Umbilical cord (tissue), 2 donors: Measurements from ENCODE around the gene RAB6B. TPM values are rescaled to one million over a fixed set of nuclear protein-coding genes. Genes with fewer than 3 reads are reported as not detected.
A peak's percentile ranks its signal among the peaks of the same experiment; 100 is the strongest.

Experiments used
- DNase-seq: peaks from one replicate; pipeline ENCODE4 v3.0.0-alpha.2; 2015; ENCODE audit warnings: low spot score
- total RNA-seq: library from RNA; depleted of rRNA; stranded (reverse); fragments of >200 nt; gene quantifications from one replicate; pipeline ENCODE4 v1.2.3, GENCODE V29; 2014; ENCODE audit warnings: low replicate concordance; ENCODE audit not compliant: insufficient read depth

The RAB6B gene
- total RNA-seq, 1 donor from 2014 or later = 2.6 TPM

DNA sequence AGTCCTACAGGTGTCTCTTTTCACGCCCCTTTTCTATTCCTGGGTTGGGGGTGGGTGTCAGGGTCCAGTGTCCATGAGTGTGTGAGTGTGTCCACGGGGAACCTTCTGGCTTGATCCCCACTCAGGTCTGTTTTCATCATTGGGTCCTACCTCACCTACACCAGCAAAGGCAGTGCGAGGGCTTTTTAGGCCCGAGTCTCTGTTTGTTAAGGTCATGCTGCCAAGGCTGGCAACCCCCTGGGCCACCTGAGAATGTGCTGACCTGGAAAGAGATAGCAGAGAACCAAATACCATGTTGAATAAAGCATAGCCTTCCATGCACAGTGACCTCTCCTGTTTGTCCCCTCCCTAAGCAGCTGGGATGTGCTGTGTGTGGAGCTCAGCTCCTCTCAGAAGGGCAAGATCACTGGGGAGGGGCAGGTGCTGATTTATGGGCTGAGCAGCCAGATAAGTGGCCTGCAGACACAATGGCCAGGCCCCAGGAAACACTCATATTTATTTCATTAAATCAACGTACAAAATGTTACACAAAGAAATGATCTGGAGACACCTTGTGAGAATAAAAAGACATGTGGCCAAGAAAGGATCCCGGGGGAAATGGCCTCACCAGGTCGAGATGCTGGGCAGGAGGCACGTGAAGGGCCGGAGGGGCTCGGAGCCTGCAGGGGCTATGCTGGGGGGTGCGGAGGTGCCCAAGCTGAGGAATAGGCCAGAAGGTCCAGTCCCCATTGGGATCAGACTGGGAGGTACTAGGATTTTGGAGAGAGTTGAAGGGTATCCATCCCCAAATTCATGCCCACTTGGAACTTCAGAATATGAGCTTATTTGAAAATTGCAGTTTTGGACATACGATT lies 36.1 kb downstream of the RAB6B start:
- DNase-seq = no peak

- no peak for DNase-seq
Observed at GRCh38 chr3:133857767-133858166, 37.9 kb downstream of the RAB6B start.

GRCh38 chr3:133856316-133856715 lies 39.4 kb downstream of the RAB6B start:
- DNase-seq = no peak

- no peak for DNase-seq
Observed at GRCh38 chr3:133855772-133856171, 39.9 kb downstream of the RAB6B start.

DNA sequence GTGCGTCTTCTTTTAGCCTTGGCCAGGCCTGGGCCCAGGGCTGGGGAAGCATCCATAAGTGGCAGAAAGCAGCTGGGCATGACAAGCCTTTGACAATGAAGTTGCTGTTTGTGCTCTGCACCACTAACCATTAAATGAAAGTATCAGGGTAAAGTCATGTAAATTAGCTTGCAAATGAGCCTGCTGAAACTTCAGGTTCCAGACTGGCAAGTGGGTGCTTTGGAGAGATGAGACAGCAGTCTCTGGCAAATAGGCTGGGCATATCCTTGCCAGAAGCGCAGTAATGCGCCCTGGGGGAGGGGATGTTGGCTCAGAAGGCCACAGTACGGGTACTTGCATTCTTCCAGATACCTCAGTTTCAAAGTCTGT lies 40.7 kb downstream of the RAB6B start:
- no peak for DNase-seq

GRCh38 chr3:133854264-133855001 lies 41.2 kb downstream of the RAB6B start:
- DNase-seq = no peak

GRCh38 chr3:133853925-133854227 lies 41.8 kb downstream of the RAB6B start:
- DNase-seq = no peak

DNA sequence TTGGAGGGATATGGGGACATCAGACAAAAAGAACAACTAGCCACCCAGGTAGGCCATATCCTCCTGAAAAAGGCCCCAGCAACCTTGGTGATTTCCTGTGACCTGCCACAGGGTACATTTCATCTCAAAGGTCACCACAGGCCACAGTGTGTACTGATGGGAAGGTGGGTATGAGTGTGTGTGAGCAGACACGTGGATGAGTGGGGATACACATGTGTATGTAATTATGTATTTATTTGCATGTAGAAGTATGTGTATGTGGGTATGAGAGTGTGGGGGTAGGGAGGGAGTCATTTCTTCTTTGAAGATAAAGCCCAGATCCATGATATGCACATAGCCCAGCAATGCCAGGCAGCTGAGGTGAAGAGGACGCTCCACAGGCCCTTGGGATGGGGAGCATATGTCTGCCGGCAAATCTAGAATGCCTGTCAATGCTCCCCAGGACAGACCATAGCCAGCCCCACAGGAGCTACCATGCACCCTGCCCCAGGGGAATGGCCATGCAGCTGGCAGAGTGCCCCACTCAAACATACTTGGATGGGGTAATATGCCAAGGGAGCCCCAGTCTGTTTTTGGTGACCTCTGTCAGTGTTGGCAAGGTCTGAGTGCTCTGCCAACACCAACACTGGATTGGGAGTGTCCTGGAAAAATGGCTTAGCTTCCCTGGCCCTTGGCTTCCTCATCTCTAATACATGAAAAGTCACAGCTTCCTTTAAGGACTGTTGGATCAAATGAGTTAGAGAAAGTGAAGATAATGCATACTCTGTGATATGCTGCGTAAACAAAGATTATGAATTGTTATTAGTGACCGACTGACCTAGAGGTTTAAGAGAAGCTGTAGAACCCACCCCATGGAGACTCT lies 42.4 kb downstream of the RAB6B start:
- peak; percentile 8 for DNase-seq

GRCh38 chr3:133851931-133852330 lies 43.8 kb downstream of the RAB6B start:
- DNase-seq = no peak

DNA sequence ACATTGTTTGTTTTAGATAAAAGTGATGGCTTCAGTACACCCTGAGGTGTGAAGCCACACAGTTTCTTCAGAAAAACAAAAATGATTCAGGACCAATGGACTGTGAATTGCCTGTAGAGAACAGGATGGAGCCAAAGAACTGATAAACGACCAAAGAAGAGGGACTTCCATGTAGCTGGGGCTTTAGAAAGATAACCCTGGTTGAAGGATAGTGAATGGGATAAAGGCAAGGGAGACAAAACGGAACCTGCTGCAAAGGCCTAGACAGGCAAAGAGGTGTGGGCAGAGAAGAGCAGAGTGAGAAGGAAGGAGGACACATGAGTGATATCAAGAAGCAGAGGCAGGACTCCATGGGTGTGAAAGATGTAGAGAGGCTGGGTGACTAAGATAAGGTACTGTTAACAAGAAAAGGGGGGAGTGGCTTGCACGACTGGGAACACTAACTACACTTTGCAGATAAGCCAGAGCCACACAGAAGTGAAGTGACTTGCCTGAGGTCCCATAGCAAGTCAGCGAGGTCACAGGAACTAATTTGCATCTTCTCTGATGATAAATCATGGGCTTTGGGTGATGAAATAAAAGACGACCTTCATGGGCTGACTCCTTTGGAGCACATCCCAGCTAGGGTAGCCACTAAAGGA lies 44.3 kb downstream of the RAB6B start:
- DNase-seq = no peak

- DNase-seq = no peak
Observed at GRCh38 chr3:133850034-133850433, 45.6 kb downstream of the RAB6B start.

DNA sequence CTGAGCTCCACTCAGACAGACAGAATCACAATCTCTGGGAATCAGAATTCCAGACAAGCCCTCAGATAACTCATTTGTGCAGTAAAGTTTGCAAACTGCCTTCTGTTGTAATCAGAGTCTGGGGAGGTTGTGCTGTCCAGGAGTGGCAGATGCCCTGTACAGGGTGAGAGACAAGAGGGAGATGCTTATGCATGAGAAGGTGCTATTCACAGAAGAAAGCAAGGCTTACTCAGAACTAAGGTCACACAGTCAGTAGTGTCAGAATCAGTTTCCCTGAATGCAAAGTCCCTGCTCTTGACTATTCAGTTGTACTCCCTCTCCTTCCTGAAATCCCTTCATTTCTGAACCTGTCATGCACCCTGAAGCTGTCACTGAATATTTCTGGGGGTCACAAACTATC lies 46.3 kb downstream of the RAB6B start:
- no peak for DNase-seq

- DNase-seq = no peak
Observed at GRCh38 chr3:133845127-133845526, 50.6 kb downstream of the RAB6B start.

- no peak for DNase-seq
Observed at GRCh38 chr3:133843634-133844033, 52.0 kb downstream of the RAB6B start.

DNA sequence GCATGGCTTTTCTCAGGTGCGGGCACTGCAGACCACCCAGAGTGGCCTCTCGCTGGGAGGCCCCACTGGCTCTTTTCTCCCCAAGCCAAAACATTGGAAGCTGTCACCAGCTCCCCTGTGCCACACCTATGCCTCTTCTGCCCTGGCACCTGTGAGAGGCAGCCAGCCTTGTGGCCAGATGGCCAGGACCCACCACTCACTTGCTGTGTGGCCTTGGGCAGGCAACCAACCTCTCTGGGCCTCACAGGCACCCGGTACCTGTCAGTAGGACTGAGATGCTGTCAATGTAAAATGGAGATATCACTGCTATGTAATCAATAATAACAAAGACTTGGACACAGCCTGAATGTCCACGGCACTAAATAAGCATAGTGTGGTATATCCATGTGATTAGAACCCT lies 53.5 kb downstream of the RAB6B start:
- no peak for DNase-seq

DNA sequence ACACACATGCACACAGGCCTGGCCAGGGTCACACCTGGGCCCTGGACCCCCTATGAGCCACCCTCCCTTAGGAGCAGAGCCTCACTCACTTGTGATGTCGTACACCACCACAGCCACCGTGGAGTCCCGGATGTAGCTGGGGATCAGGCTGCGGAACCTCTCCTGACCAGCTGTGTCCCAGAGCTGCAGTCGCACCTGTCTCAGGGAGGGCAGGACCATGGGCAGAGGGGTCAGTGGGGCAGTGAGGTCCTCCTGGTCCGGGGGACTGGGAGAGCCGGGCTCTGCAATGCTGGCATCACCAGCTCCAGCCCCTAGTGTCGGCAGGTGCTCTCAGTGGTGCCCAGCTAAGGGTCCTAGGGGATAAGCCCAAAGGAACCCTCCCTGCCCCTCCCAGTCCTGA lies 54.5 kb downstream of the RAB6B start:
- no peak for DNase-seq

- DNase-seq = no peak
Observed at GRCh38 chr3:133840767-133841166, 54.9 kb downstream of the RAB6B start.

DNA sequence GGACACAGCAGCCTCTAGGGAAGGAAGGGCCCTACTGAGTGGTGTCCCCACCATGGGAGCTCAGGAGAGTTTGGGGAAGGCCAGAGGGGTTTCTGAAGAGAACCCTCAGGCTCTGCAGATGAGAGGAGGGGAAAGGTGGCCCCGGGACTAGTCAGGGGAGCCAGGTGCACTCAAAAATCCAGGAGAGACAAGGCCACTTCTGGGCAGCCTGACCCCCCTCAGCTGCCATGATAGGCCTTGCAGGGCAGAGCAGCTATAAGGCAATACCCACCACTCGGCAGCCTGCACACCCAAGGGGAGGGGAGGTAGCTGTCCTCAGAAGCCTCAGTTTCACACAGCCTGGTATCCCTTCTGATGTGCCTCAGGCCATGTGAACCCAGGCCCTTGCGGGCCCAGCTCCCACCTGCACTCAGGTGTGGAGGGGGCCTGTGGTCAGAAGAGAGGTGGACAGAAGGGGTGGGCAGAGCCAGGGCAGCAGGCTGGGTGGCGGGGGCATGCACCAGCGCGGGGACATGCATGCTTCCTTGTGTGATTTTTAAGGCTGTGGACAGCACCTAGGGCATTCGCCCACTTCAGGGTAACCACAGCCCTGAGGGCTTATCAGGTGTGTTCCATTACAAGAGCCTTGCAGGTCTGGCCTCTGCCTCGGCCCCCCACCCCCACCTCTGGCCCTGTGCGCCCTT lies 55.5 kb downstream of the RAB6B start:
- DNase-seq = no peak

DNA sequence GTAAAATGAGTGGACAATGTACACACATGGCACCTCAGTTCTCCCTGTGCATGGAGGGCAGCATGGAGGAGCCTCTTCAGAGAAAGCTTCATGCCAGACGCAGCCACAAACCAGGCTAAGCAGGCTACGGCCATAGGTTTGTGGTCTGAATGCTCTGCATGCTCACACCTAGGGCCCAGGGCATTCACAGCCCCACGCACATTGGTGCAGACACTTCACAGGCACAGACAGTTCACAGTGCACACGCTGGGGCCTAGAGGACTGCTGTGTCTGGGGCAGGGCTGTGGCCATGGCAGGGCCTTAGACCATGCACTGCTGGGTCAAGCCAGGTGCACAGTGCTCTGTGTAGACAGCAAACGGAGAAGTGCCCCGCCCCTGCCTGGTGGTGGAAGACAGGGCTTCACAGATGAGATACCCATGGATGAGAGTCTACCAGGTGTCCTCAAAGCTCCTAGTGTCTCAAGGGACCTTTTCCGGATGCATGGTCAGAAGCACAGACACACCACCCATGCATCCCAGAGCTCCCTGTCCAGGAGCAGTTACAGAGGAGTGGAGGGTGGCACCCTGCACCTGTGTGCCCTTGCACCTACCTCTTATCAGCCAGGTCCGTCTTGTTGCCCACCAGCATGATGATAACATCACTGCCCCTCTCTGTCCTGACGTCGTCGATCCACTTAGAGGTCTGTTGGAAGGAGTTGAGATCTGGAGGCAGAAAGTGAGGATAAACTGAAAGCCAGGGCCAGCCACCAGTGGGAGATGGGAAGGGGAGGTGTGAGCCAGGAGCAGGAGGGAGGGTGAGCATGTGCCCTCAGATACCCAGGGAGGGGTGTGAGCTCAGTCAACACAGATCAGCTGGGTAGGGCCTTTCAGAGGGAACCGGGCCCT lies 56.5 kb downstream of the RAB6B start:
- no peak for DNase-seq

DNA sequence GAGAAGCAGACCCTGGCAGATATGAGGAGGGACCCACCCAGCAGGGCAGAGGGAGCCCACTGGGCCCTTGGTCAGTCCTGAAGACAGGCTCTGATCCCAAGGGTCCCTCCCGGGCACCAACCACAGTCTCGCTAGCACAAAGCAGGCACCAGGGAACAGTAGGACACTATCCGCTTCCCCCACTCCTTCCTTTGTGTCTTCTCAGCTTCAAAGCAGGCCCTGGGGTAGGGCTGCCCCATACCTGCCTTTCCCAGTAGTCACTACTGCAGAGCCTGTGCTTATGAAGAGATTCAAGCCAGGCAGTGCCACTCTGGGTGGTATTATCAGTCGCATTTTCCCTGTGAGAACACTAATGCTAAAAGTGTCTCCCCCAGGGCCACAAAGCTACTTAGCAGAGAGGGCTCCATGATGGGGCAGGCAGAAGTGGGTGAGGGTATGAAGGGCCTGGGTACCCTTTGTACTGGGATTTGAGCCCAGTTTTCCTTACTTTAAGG lies 57.3 kb downstream of the RAB6B start:
- no peak for DNase-seq
